Measurements from ENCODE around the gene NEDD8.

DNA sequence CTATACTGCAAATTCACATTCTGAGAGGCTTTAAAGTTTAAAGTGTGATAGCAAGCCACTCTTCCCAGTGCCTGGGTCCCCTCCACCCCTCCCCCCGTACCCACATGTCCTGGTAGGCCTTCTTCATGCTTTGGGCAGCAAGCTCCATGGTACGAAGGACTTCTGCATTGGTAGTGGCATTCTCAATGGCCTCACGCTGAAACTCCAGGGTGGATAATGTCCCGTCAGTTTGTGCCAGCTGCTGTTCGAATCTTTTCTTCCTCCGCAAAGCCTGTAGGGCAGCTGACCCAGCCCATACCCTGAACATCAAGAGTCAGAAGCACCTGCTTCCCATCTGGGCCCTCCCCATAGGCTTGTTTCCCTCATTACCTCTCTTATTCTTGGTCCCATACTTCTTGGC is 20.9 kb downstream of the NEDD8 start:
- TF ChIP-seq EZH2phosphoT487 (IDR thresholded peaks at IDR 0.05; ENCODE audit: insufficient read depth, low read depth) (no peak), EZH2 (IDR thresholded peaks at IDR 0.05; ENCODE audit: insufficient read depth, poor library complexity, severe bottlenecking) (no peak)

All from GM23248 (cell line).